HepG2 (cell line): ENCODE data around the gene CCL22. TPM values are rescaled to one million over a fixed set of nuclear protein-coding genes. Genes with fewer than 3 reads are reported as not detected.

Source experiments
- ARID2 ChIP-seq: sonication (generic); formaldehyde crosslinking; IDR thresholded peaks from 2 replicates; pipeline ENCODE4 v1.8.1; 2022; ENCODE audit warnings: mild to moderate bottlenecking, missing genetic modification reagents, borderline replicate concordance
- BHLHE40 ChIP-seq: IDR thresholded peaks from 2 replicates; pipeline ENCODE4 v1.6.1; 2011; ENCODE audit warnings: low read length, improper control_type of control experiment
- CBX1 ChIP-seq: IDR thresholded peaks from one replicate; pipeline ENCODE4 v1.6.1; 2016; ENCODE audit warnings: antibody characterized with exemption, low read depth
- CBX2 ChIP-seq, 2 experiments: fragments of 200-600 bp in 1 of 2; sonication (generic); formaldehyde crosslinking in 1 of 2; IDR thresholded peaks; 2 replicates each; pipeline versions ENCODE4 v1.7.0 to v1.8.1; 2018 to 2022; ENCODE audit warnings: low read depth in 2 of 2, low read length in 1 of 2, mild to moderate bottlenecking in 1 of 2, missing genetic modification reagents in 1 of 2
- FOXA1 ChIP-seq, 2 experiments: fragments of 450-650 bp in 1 of 2; sonication (generic) in 1 of 2; formaldehyde crosslinking in 1 of 2; IDR thresholded peaks; 2 replicates each; pipeline versions ENCODE4 v1.4.0 to v1.6.1; 2016 to 2020; ENCODE audit warnings: missing genetic modification reagents in 1 of 2
- IKZF1 ChIP-seq: fragments of 450-650 bp; IDR thresholded peaks from 2 replicates; pipeline ENCODE4 v1.7.1; 2016
- PCBP1 ChIP-seq: fragments of 200-400 bp; formaldehyde crosslinking; IDR thresholded peaks from 2 replicates; pipeline ENCODE4 v1.6.1; 2017; ENCODE audit warnings: mild to moderate bottlenecking, low read depth, low read length, borderline replicate concordance
- PRMT3 ChIP-seq: sonication (generic); formaldehyde crosslinking; IDR thresholded peaks from 2 replicates; pipeline ENCODE4 v1.8.1; 2022; ENCODE audit warnings: low read depth, mild to moderate bottlenecking, moderate library complexity, missing genetic modification reagents, borderline replicate concordance
- TEAD3 ChIP-seq: optimal IDR thresholded peaks from 2 replicates; pipeline ENCODE3; 2016; ENCODE audit warnings: borderline replicate concordance
- ZBTB26 ChIP-seq: IDR thresholded peaks from 2 replicates; pipeline ENCODE4 v1.6.1; 2016; ENCODE audit warnings: missing compliant biosample characterization, missing genetic modification reagents, borderline replicate concordance
- ZNF44 ChIP-seq: sonication (generic); formaldehyde crosslinking; IDR thresholded peaks from 2 replicates; pipeline ENCODE4 v1.5.1; 2020; ENCODE audit warnings: mild to moderate bottlenecking, missing genetic modification reagents
- ZNF547 ChIP-seq: sonication (generic); formaldehyde crosslinking; IDR thresholded peaks from 2 replicates; pipeline ENCODE4 v1.5.1; 2020; ENCODE audit warnings: mild to moderate bottlenecking, missing genetic modification reagents
- ZNF773 ChIP-seq: sonication (generic); formaldehyde crosslinking; IDR thresholded peaks from 2 replicates; pipeline ENCODE4 v1.4.0; 2020; ENCODE audit warnings: missing genetic modification reagents, borderline replicate concordance
- polyA plus RNA-seq, 8 experiments: library from polyadenylated mRNA; depleted of rRNA in 3 of 8; stranded (reverse) in 7 of 8; unstranded in 1 of 8; fragments of >200 nt; fragmentation: Illumina TruSeq in 4 of 8; extraction: Trizol in 4 of 8; gene quantifications; 2 replicates each; pipeline versions ENCODE4 v1.2.1 to v1.2.3, GENCODE V29; 2011 to 2016; ENCODE audit warnings: low read depth in 4 of 8, missing spikeins in 1 of 8, mixed read lengths in 1 of 8; ENCODE audit not compliant: insufficient read depth in 1 of 8
- total RNA-seq, 5 experiments: library from RNA; depleted of rRNA; stranded (reverse); fragments of >200 nt; fragmentation: Illumina TruSeq; extraction: Trizol; gene quantifications; 2 replicates each; pipeline ENCODE4 v1.2.3, GENCODE V29; 2016; ENCODE audit warnings: low read depth in 1 of 5
- TF ChIP-seq, protein P1 (sequence below): sonication (generic); formaldehyde crosslinking; IDR thresholded peaks from 2 replicates; pipeline ENCODE4 v1.4.0; 2020; ENCODE audit warnings: mild to moderate bottlenecking, missing genetic modification reagents
- TF ChIP-seq, protein P2 (sequence below), 2 experiments: fragments of 450-650 bp in 1 of 2; sonication (generic) in 1 of 2; formaldehyde crosslinking in 1 of 2; IDR thresholded peaks; 2 replicates each; pipeline versions ENCODE4 v1.6.1 to v1.8.0; 2016 to 2022; ENCODE audit warnings: antibody characterized with exemption in 1 of 2, mild to moderate bottlenecking in 1 of 2, missing genetic modification reagents in 1 of 2
- TF ChIP-seq, protein P3 (sequence below): sonication (generic); formaldehyde crosslinking; IDR thresholded peaks from 2 replicates; pipeline ENCODE4 v1.8.0; 2022; ENCODE audit warnings: missing genetic modification reagents, low read depth, mild to moderate bottlenecking, borderline replicate concordance

Gene CCL22
- total and polyA plus RNA-seq, 2 of the 13 experiments (the other 11 are each of a cell fraction or from before 2014, with no cell fraction given): not detected

DNA sequence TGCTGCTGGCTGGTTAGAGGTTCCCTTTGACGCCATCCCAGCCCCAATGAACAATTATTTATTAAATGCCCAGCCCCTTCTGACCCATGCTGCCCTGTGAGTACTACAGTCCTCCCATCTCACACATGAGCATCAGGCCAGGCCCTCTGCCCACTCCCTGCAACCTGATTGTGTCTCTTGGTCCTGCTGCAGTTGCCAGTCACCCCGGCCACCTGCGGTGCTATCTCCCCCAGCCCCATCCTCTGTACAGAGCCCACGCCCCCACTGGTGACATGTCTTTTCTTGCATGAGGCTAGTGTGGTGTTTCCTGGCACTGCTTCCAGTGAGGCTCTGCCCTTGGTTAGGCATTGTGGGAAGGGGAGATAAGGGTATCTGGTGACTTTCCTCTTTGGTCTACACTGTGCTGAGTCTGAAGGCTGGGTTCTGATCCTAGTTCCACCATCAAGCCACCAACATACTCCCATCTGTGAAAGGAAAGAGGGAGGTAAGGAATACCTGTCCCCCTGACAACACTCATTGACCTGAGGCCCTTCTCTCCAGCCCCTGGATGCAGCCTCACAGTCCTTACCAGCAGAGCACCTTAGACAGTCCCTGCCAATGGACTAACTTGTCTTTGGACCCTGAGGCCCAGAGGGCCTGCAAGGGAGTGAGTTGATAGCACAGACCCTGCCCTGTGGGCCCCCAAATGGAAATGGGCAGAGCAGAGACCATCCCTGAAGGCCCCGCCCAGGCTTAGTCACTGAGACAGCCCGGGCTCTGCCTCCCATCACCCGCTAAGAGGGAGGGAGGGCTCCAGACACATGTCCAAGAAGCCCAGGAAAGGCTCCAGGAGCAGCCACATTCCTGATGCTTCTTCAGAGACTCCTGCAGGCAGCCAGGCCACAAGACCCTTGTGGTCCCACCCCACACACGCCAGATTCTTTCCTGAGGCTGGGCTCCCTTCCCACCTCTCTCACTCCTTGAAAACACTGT is 25.0 kb downstream of the CCL22 start (continued):
- no peak for TF ChIP-seq CBX1
- TF ChIP-seq, protein P1, sequence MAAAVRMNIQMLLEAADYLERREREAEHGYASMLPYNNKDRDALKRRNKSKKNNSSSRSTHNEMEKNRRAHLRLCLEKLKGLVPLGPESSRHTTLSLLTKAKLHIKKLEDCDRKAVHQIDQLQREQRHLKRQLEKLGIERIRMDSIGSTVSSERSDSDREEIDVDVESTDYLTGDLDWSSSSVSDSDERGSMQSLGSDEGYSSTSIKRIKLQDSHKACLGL: no peak
- no peak for TF ChIP-seq TEAD3 (CRISPR knock-in tag)
- no peak for TF ChIP-seq ZNF773
- TF ChIP-seq, protein P2, sequence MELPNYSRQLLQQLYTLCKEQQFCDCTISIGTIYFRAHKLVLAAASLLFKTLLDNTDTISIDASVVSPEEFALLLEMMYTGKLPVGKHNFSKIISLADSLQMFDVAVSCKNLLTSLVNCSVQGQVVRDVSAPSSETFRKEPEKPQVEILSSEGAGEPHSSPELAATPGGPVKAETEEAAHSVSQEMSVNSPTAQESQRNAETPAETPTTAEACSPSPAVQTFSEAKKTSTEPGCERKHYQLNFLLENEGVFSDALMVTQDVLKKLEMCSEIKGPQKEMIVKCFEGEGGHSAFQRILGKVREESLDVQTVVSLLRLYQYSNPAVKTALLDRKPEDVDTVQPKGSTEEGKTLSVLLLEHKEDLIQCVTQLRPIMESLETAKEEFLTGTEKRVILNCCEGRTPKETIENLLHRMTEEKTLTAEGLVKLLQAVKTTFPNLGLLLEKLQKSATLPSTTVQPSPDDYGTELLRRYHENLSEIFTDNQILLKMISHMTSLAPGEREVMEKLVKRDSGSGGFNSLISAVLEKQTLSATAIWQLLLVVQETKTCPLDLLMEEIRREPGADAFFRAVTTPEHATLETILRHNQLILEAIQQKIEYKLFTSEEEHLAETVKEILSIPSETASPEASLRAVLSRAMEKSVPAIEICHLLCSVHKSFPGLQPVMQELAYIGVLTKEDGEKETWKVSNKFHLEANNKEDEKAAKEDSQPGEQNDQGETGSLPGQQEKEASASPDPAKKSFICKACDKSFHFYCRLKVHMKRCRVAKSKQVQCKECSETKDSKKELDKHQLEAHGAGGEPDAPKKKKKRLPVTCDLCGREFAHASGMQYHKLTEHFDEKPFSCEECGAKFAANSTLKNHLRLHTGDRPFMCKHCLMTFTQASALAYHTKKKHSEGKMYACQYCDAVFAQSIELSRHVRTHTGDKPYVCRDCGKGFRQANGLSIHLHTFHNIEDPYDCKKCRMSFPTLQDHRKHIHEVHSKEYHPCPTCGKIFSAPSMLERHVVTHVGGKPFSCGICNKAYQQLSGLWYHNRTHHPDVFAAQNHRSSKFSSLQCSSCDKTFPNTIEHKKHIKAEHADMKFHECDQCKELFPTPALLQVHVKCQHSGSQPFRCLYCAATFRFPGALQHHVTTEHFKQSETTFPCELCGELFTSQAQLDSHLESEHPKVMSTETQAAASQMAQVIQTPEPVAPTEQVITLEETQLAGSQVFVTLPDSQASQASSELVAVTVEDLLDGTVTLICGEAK (IDR thresholded peaks at IDR 0.05): no peak
- TF ChIP-seq, protein P2 (CRISPR knock-in tag; IDR thresholded peaks at IDR 0.05): no peak
- no peak for TF ChIP-seq FOXA1 (IDR thresholded peaks at IDR 0.05)
- no peak for TF ChIP-seq FOXA1 (CRISPR knock-in tag; IDR thresholded peaks at IDR 0.05)
- TF ChIP-seq ZNF44 (CRISPR knock-in tag): no peak
- TF ChIP-seq CBX2 (IDR thresholded peaks at IDR 0.05; ENCODE audit: low read depth, low read length): no peak
- no peak for TF ChIP-seq CBX2 (CRISPR knock-in tag; IDR thresholded peaks at IDR 0.05; ENCODE audit: low read depth)
- no peak; the same call in 1 of the 2 replicates for TF ChIP-seq ZNF547 (CRISPR knock-in tag)
- TF ChIP-seq, protein P3, sequence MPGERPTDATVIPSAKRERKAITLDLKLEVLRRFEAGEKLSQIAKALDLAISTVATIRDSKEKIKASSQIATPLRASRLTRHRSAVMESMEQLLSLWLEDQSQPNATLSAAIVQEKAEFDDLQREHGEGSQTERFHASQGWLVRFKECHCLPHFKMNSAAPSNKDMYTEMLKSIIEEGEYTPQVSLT: no peak
- peak; percentile 18; the same call in 1 of the 2 replicates for TF ChIP-seq PRMT3 (CRISPR knock-in tag)
- TF ChIP-seq BHLHE40: no peak
- no peak for TF ChIP-seq IKZF1
- no peak for TF ChIP-seq ARID2 (CRISPR knock-in tag)
- TF ChIP-seq ZBTB26: 0 out of 2 replicates have a peak, but pooled peaks have one; percentile 19
- 0 out of 2 replicates have a peak, but pooled peaks have one; percentile 46 for TF ChIP-seq PCBP1
